Adrenal gland (tissue), 12 donors: ENCODE data around the gene TNFRSF18. TPM values are rescaled to one million over a fixed set of nuclear protein-coding genes. Genes with fewer than 3 reads are reported as not detected.

Experiments
- DNase-seq, 7 donors: peaks; one replicate each; pipeline ENCODE4 v3.0.0-alpha.2; 2019 to 2020
- H3K27ac ChIP-seq, 5 donors: fragments of 200-600 bp; sonication (generic) in 4 of 5; 1 replicate in 3 of 5; 2 replicates in 2 of 5; pipeline versions ENCODE4 v1.5.1 to v1.8.0; 2016 to 2020; ENCODE audit warnings: mild to moderate bottlenecking in 1 of 5
- H3K27me3 ChIP-seq: fragments of 200-600 bp; 2 replicates; pipeline ENCODE4 v1.8.0; 2021
- H3K36me3 ChIP-seq, 2 donors: fragments of 200-600 bp; replicated peaks in 1 of 2; 1 replicate in 1 of 2; 2 replicates in 1 of 2; pipeline versions ENCODE4 v1.5.1 to v1.8.0; 2018 to 2022
- H3K4me1 ChIP-seq, 2 donors: fragments of 200-600 bp; replicated peaks in 1 of 2; 1 replicate in 1 of 2; 2 replicates in 1 of 2; pipeline versions ENCODE4 v1.5.1 to v1.8.0; 2018 to 2021
- H3K4me3 ChIP-seq, 4 donors: fragments of 200-600 bp; sonication (generic) in 3 of 4; one replicate each; pipeline ENCODE4 v1.5.1; 2016 to 2018
- H3K9me3 ChIP-seq, 3 donors: fragments of 200-600 bp; sonication (generic) in 1 of 3; replicated peaks in 1 of 3; 1 replicate in 2 of 3; 2 replicates in 1 of 3; pipeline versions ENCODE4 v1.5.1 to v1.8.0; 2016 to 2021
- POLR2A ChIP-seq, 2 donors: fragments of 450-650 bp; IDR thresholded peaks; one replicate each; pipeline ENCODE4 v1.6.1; 2017; ENCODE audit warnings: antibody characterized with exemption in 2 of 2, mild to moderate bottlenecking in 2 of 2, moderate library complexity in 1 of 2
- WGBS, 4 donors: extraction: QIAGEN DNeasy Blood & Tissue Kit in 2 of 4; methylation state at CpG; one replicate each; pipeline versions ENCODE4 v1.1.5 to v1.1.7; 2013 to 2017; 5-methylcytosine and 5-hydroxymethylcytosine counted together
- intact Hi-C, 2 donors: fragments of 100-400 bp; cut with DNase I; formaldehyde crosslinking; loops; one replicate each; pipeline versions ENCODE4 v1.14.1 to v1.15.0; 2022 to 2023
- polyA plus RNA-seq, 3 donors: library from polyadenylated mRNA; stranded (reverse); fragments of 200-250 nt in 2 of 3; fragments of 350-450 nt in 1 of 3; fragmentation: Illumina TruSeq in 1 of 3; extraction: RNeasy Lipid Tissue Mini Kit (QIAGEN cat#74804) in 1 of 3; gene quantifications; one replicate each; pipeline ENCODE4 v1.2.3, GENCODE V29; 2013 to 2014
- total RNA-seq, 9 donors: library from RNA; depleted of rRNA in 4 of 9; stranded (reverse); fragments of >200 nt in 4 of 9; fragments of 120-200 nt in 1 of 9; fragmentation: NEBNext Ultra II Directional in 1 of 9; extraction: Animal tissue kit (Norgen Biotek cat#: 25700) in 1 of 9; gene quantifications; one replicate each; pipeline versions ENCODE4 v1.1.0 to v1.2.4, GENCODE V29; 2013 to 2023
- TF ChIP-seq, protein P1 (sequence below), 6 experiments: fragments of 450-650 bp in 4 of 6; fragments of 200-600 bp in 2 of 6; sonication (generic) in 1 of 6; IDR thresholded peaks; 1 replicate in 5 of 6; 2 replicates in 1 of 6; pipeline versions ENCODE4 v1.5.1 to v1.8.0; 2016 to 2021; ENCODE audit warnings: antibody characterized with exemption in 6 of 6, mild to moderate bottlenecking in 2 of 6, moderate library complexity in 1 of 6
- donor health status: healthy with polysubstance abuse.
- donor health status: Bipolar disorder and iron deficiency.
- donor health status: DM: yes; HTN: yes; CAD: no.
- donor health status: DM: no; HTN: no; CAD: no.
- donor health status: DM: no; HTN: no; CAD: no.
- donor health status: DM: yes; HTN: yes; CAD: no.

Gene TNFRSF18
- total and polyA plus RNA-seq, 12 donors: 0.27 to 1.5 (median 0.64) TPM; not detected in 7

- no peaks in the 10 kb centered on the region for H3K27me3 ChIP-seq
- no peak overlapping the region for H3K27ac ChIP-seq
- TF ChIP-seq, protein P1, sequence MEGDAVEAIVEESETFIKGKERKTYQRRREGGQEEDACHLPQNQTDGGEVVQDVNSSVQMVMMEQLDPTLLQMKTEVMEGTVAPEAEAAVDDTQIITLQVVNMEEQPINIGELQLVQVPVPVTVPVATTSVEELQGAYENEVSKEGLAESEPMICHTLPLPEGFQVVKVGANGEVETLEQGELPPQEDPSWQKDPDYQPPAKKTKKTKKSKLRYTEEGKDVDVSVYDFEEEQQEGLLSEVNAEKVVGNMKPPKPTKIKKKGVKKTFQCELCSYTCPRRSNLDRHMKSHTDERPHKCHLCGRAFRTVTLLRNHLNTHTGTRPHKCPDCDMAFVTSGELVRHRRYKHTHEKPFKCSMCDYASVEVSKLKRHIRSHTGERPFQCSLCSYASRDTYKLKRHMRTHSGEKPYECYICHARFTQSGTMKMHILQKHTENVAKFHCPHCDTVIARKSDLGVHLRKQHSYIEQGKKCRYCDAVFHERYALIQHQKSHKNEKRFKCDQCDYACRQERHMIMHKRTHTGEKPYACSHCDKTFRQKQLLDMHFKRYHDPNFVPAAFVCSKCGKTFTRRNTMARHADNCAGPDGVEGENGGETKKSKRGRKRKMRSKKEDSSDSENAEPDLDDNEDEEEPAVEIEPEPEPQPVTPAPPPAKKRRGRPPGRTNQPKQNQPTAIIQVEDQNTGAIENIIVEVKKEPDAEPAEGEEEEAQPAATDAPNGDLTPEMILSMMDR (IDR thresholded peaks at IDR 0.05): no peak
- H3K4me1 ChIP-seq: peaks cover 4 to 8% of the 10 kb centered on the region in 2 donors
- WGBS, 4 donors: 88 to 93% (median 90%) methylated on average over 23 to 24 of the region's 24 CpGs
- H3K9me3 ChIP-seq: no peaks in the 10 kb centered on the region
- intact Hi-C loops: no loop called here
- no peak for DNase-seq
- H3K36me3 ChIP-seq: peaks cover 0 to 77% of the 10 kb centered on the region in 2 donors
- no peak overlapping the region for H3K4me3 ChIP-seq
Measured at GRCh38 chr1:1220197-1220596, 13.8 kb upstream of the TNFRSF18 start.

DNA sequence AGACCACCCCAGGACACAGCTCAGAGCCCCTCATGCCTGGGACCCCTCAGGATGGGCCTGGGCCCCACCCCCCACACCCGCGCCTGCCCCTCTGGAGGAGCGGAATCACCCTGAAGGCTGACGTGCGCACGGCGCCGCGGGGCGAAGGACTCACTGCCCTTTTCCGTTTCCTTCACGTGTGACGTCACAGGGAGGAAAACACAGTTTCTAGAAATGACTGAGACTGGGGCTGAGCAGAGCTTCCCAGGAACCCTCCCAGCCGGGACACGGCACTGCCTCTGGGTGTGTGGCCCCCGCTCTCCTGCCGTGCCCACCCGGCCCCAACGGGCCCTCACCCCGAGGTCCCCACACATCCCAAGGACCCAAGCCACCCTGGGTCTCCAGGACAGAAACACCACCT is 12.9 kb upstream of the TNFRSF18 start:
- intact Hi-C loops: no loop called here

DNA sequence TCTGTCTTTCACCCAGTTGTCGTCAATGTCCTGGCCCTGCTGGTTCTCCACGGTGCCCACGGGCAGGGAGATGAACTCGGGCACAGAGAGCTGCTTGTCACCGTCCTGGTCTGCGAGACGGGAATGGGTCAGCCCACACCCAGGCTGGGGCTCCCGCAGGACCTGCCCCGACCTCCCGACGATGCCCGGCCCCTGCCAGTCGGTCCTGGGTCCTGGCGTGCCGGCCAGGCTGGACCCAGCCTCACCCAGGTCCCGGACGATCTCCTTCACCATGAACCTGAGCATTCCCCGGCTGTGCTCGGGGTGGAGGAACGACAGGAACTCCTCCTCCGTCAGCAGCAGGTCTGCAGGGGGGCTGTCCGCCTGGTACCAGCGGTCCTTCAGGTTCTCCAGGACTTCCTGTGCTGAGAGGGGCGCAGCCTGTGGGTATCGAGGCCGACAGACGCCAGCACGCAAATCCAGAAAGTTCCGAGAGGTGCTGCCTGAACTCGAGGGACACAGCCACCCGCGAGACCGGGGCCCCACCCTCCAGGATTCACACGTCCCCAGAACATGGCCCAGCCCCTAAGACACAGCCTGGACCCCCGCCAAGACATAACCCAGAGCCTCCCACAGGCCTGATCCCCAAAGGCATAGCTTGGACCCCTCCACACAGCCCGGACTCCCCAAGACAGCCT is 12.3 kb upstream of the TNFRSF18 start:
- Histone ChIP-seq H3K4me3 (no peak overlapping the region), H3K27me3 (no peaks in the 10 kb centered on the region), H3K9me3 (no peaks in the 10 kb centered on the region), H3K4me1 (peaks cover 4 to 8% of the 10 kb centered on the region in 2 donors), H3K27ac (no peak overlapping the region), H3K36me3 (peaks cover 0 to 62% of the 10 kb centered on the region in 2 donors)
- TF ChIP-seq POLR2A (IDR thresholded peaks at IDR 0.05): no peak
- TF ChIP-seq, protein P1 (IDR thresholded peaks at IDR 0.05): no peak
- DNase-seq: no peak
- WGBS, 4 donors: 94 to 100% (median 95%) methylated on average over 2 to 36 of the region's 36 CpGs
- intact Hi-C loops: no loop called here

More for the DNA sequence above, 12.9 kb upstream of the TNFRSF18 start:
- Histone ChIP-seq H3K4me1 (peaks cover 4 to 8% of the 10 kb centered on the region in 2 donors), H3K4me3 (no peak overlapping the region), H3K27me3 (no peaks in the 10 kb centered on the region), H3K36me3 (peaks cover 0 to 69% of the 10 kb centered on the region in 2 donors), H3K27ac (no peak overlapping the region), H3K9me3 (no peaks in the 10 kb centered on the region)
- no peak for TF ChIP-seq POLR2A (IDR thresholded peaks at IDR 0.05)
- TF ChIP-seq, protein P1 (IDR thresholded peaks at IDR 0.05): no peak
- 94 to 96% (median 94%) methylated on average over 9 to 20 of the region's 20 CpGs for WGBS, 4 donors
- no peak for DNase-seq

DNA sequence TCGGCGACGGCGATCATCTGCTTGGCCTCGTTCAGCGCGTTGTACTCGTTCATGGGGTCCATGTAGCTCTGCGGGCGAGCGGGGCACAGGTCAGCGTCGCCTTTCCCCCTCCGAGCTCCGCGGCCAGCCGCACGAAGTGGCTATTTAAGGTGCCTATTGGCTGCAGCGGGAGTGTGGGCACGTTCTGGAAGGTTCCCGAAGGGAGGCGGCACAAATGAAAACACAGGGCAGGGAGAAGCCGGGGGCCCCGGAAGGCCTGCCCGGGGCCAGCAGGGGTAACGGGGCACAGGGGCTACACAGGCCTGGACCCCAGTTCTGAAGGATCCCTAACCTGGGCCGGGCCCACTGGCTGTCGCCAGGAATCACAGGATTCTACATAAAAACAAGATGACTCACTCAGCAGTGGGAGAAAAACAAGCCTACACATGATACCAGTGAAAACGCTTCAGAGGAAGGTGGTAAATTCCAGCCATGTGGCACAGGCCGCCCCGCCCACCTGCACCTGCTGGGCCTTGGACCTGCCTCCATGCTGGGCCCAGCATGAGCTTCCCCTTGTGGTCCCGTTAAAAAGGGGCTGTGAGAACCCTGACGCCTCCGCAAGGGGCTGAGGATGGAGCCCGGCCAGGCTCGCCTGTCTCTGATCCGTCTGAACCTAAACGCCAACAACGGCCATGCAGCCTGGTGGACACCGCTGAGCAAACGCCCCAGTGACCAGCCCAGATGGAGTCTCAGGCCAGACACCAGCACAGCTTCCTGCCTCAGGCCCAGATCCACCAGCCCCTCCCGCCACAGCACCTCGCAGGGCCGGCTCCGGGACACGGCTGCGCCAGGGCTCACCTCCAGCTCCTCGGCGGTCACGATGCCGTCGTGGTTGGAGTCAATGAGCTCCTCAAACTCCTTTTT is 11.5 kb upstream of the TNFRSF18 start:
- H3K4me3 ChIP-seq: no peak overlapping the region
- no peaks in the 10 kb centered on the region for H3K27me3 ChIP-seq
- H3K27ac ChIP-seq: no peak overlapping the region
- 92 to 95% (median 93%) methylated on average over 32 to 52 of the region's 52 CpGs for WGBS, 4 donors
- DNase-seq: no peak
- intact Hi-C loops: no loop called here
- no peak for TF ChIP-seq POLR2A (IDR thresholded peaks at IDR 0.05)
- TF ChIP-seq, protein P1 (IDR thresholded peaks at IDR 0.05): no peak
- peaks cover 4 to 8% of the 10 kb centered on the region in 2 donors for H3K4me1 ChIP-seq
- H3K36me3 ChIP-seq: peaks cover 0 to 55% of the 10 kb centered on the region in 2 donors
- no peaks in the 10 kb centered on the region for H3K9me3 ChIP-seq
